ENCODE results near the gene KIAA0319L. TPM values are rescaled to one million over a fixed set of nuclear protein-coding genes. Genes with fewer than 3 reads are reported as not detected.

KIAA0319L gene
- 21.5 and 40.7 TPM in 2 replicates for total RNA-seq (2014; rRNA removed; shearing (Covaris generic); ENCODE audit: low replicate concordance)

GRCh38 chr1:35557118-35557610 is at the start of gene KIAA0319L:
Gene KIAA0319L (minus strand): TSS chr1:35557403. CDS start chr1:35554491, 2,912 bp downstream.
- peak; percentile 95 for DNase-seq (ENCODE audit: low read depth)
- in situ Hi-C loops (cut with HindIII; ENCODE audit: low pct_unique_long_range_greater_than_20kb, low sequenced_read_pairs), result no loop called here

DNA sequence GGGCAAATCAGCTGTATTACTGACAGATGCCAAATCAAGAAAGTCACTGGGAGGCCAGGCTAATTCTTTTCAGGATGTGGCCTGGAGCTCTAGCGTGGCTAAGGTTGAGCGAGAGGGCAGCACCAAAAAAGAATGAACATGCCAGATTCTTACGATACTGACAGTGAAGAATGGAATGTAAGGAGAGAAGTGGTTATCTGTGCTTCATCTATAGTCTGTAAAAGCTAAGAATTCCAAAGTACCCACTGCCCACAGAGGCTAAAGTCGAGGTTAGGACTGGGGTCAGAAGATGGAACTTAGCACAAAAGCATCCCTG is 48.6 kb upstream of the KIAA0319L start:
- in situ Hi-C loops (cut with HindIII; ENCODE audit: low pct_unique_long_range_greater_than_20kb, low sequenced_read_pairs), result no loop called here
- no peak for DNase-seq (ENCODE audit: low read depth)

- in situ Hi-C loops (cut with HindIII; ENCODE audit: low pct_unique_long_range_greater_than_20kb, low sequenced_read_pairs), result no loop called here
- no peak for DNase-seq (ENCODE audit: low read depth)
Measured at GRCh38 chr1:35605071-35605866, 48.1 kb upstream of the KIAA0319L start.

DNA sequence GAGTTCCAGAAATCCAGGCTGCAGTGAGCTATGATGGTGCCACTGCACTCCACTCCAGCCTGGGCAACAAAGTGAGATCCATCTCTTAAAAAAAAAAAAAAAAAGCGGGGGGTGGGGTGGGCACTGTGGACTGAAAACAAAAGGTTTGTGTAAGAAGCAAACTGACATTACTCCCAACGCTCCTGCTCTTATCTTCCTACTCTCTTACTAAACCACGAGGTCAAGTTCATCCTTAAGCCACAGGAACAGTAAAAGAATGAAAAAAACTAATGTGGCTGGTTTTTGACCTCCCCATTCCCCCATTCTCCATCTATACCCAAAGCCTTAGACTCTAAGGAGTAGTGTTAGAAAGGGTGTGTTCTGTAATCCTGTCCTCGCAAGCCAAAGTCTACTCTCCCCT is 46.7 kb upstream of the KIAA0319L start:
- in situ Hi-C loops (cut with HindIII; ENCODE audit: low pct_unique_long_range_greater_than_20kb, low sequenced_read_pairs), result no loop called here
- no peak for DNase-seq (ENCODE audit: low read depth)

- no peak for DNase-seq (ENCODE audit: low read depth)
- in situ Hi-C loops (cut with HindIII; ENCODE audit: low pct_unique_long_range_greater_than_20kb, low sequenced_read_pairs), result no loop called here
Measured at GRCh38 chr1:35603468-35603867, 46.3 kb upstream of the KIAA0319L start.

DNA sequence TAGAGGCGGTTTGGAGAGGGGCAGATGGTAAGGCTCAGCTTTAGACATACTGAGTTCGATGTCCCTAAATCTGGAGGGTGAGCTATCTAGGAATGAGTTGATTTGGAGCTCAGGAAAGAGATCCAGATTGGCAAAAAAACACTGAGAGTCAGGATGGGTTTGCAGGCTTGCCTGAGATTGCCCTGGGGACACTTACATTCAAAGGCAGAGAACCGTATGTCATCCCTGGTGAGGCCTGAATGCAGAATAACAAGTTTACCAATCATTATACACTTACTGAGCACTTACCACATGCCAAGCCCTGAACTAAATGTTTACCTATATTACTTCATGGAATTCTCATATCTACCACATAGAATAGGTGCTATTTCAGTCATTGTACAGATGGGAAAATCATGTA is 43.4 kb upstream of the KIAA0319L start:
- no peak for DNase-seq (ENCODE audit: low read depth)
- in situ Hi-C loops (cut with HindIII; ENCODE audit: low pct_unique_long_range_greater_than_20kb, low sequenced_read_pairs), result no loop called here

DNA sequence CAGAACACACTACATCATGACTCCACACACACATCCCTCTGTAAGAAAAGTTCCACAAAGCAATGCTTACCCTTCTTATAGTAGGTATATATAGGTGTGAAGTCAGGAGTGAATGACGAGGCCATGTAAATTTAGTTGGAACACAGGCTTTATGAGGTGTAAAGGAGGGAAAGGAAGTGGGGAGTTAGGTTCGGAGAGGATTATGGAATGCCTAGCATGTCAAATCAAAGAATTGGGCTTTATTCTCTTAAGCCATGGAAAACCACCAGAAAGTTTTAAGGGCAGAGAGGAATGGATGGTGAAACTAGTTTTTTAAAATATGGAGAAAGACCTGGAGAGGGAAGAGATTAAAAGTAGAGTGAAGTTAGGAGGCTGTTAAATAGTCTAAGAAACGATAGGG is 42.2 kb upstream of the KIAA0319L start:
- in situ Hi-C loops (cut with HindIII; ENCODE audit: low pct_unique_long_range_greater_than_20kb, low sequenced_read_pairs), result no loop called here
- DNase-seq (ENCODE audit: low read depth), result no peak

GRCh38 chr1:35598895-35599294 is 41.7 kb upstream of the KIAA0319L start:
- no peak for DNase-seq (ENCODE audit: low read depth)
- in situ Hi-C loops (cut with HindIII; ENCODE audit: low pct_unique_long_range_greater_than_20kb, low sequenced_read_pairs), result no loop called here

DNA sequence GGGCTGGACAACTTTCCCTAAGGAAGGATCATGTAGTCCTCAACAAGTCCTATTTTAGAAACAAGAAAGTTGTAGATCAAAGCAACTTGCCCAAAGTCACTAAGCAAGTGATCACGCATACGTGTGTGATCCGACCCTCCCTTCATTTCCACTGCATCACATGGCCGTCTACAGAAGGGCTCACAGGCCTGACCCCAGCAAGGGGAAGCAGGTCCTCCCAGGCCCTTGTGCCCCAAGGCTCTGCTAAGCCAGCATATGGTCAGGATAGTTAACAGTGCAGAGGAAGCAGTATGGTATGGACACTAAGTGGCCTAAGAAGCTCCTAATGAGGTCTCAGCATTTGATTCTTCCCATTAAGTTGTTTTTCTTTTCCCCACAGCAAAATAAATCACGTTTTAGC is 40.7 kb upstream of the KIAA0319L start:
- in situ Hi-C loops (cut with HindIII; ENCODE audit: low pct_unique_long_range_greater_than_20kb, low sequenced_read_pairs), result no loop called here
- DNase-seq (ENCODE audit: low read depth), result no peak

- DNase-seq (ENCODE audit: low read depth), result no peak
- in situ Hi-C loops (cut with HindIII; ENCODE audit: low pct_unique_long_range_greater_than_20kb, low sequenced_read_pairs), result no loop called here
Measured at GRCh38 chr1:35595684-35596083, 38.5 kb upstream of the KIAA0319L start.

DNA sequence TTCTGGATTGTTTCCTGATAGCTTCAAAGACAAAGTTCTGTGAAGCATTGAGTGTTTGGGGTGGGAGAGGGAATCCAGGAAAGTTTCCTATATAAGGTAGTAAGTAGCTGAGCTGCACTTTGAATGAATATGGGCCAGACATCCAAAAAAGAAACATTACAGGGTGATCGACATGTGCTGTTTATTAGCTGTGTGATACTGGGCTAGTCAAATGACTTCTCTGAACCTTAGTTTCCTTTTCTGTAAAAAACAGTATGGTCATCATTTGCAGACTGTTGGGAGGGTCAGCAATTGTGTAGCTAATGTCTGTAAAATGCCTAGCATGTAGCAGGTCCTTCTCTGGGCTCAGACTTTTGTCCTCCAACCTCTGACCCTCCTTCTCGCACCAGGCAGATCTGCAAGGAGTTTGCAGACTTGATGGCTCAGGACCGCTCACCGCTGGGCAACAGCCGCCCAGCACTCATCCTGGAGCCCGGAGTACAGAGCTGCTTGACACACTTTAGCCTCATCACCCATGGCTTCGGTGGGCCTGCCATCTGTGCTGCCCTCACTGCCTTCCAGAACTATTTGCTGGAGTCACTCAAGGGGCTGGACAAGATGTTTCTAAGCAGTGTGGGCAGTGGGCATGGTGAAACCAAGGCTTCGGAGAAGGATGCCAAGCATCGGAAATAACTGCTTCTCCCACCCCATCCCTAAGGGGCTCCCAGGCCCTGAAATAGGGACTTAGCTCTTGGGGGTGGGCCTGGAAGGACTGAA is 37.0 kb upstream of the KIAA0319L start:
- in situ Hi-C loops (cut with HindIII; ENCODE audit: low pct_unique_long_range_greater_than_20kb, low sequenced_read_pairs), result no loop called here
- no peak for DNase-seq (ENCODE audit: low read depth)

DNA sequence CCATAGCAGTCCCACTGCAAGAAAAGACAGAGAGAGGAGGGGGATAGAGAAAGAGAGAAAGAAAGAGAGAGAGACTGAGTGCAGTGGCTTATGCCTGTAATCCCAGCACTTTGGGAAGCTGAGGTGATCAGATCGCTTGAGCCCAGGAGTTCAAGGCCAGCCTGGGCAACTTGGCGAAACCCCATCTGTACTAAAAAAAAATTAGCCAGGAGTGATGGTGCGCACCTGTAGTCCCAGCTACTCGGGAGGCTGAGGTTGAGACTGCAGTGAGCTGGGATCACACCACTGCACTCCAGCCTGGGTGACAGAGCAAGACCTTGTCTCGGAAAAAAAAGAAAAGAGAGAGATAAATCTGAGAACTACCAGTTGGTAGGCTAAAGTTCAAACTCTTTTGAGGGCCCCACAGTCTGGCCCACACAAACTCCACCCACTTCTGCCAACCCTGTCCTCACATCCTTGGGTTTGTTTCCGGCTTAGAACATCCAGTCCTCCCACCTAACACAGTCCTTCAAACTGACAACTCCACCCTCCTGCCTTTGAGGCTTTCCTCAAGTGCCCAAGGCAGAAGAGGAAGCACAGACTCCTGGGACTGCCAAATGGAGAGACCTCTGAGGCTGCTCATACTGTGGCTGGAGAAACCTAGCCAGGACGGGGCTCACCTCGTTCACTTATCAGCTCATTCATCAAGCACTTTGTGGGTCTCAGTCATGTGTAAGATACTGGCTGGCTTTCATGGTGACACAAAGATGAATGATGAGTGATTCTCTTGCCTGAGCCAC is 36.0 kb upstream of the KIAA0319L start:
- in situ Hi-C loops (cut with HindIII; ENCODE audit: low pct_unique_long_range_greater_than_20kb, low sequenced_read_pairs), result no loop called here

DNA sequence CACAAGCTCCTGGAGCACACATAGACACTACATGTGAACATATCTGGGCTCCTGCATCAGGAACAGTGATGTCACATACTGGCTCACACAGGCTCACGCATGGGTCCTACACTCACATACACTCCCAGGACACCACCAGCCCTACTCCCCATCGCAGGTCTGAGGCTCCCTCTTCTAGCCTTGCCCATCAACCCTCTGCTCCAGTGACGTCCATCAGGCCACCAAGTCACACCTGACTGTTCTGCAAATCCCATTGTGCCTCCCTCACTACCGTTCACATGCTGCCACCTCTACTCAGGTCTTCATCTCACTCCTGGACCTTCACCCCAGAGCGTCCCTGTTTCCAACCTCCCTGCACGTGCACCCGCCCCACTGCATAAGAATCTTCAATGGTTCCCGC is 34.0 kb upstream of the KIAA0319L start:
- in situ Hi-C loops (cut with HindIII; ENCODE audit: low pct_unique_long_range_greater_than_20kb, low sequenced_read_pairs), result no loop called here
- DNase-seq (ENCODE audit: low read depth), result no peak

More for the DNA sequence above, 36.0 kb upstream of the KIAA0319L start:
- no peak for DNase-seq (ENCODE audit: low read depth)

GRCh38 chr1:35590476-35591040 is 33.4 kb upstream of the KIAA0319L start:
- DNase-seq (ENCODE audit: low read depth), result no peak
- in situ Hi-C loops (cut with HindIII; ENCODE audit: low pct_unique_long_range_greater_than_20kb, low sequenced_read_pairs), result no loop called here

GRCh38 chr1:35589516-35590427 is 32.6 kb upstream of the KIAA0319L start:
- in situ Hi-C loops (cut with HindIII; ENCODE audit: low pct_unique_long_range_greater_than_20kb, low sequenced_read_pairs), result no loop called here
- DNase-seq (ENCODE audit: low read depth), result no peak

- in situ Hi-C loops (cut with HindIII; ENCODE audit: low pct_unique_long_range_greater_than_20kb, low sequenced_read_pairs), result no loop called here
- DNase-seq (ENCODE audit: low read depth), result no peak
Measured at GRCh38 chr1:35588197-35588910, 31.2 kb upstream of the KIAA0319L start.

DNA sequence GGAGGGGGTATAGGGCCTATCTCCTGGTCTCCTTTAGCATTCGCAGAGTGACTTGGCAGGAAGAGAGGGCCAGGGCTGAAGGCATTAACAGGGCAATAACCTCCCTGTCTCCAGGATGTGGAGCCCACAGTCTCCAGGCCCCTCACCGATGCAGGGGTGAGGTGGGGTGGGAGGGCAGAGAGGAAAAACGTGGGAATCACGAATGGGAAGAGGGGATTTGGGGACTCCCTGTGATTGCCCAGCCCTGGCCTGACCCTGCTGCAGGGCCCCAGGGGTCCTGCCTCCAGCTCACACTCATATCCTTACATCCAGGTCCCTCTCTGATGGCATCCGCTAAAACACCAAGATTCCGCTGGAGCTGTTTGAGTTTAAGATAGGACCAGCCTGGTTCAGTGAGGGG is 30.5 kb upstream of the KIAA0319L start:
- in situ Hi-C loops (cut with HindIII; ENCODE audit: low pct_unique_long_range_greater_than_20kb, low sequenced_read_pairs), result no loop called here
- DNase-seq (ENCODE audit: low read depth), result no peak
